Measurements from ENCODE around the gene IMMP2L. TPM values are rescaled to one million over a fixed set of nuclear protein-coding genes. Genes with fewer than 3 reads are reported as not detected.

Gene IMMP2L
- total RNA-seq, 6 experiments from 2014 or later: 14.2 to 25.3 (median 19.7) TPM

- no peak for TF ChIP-seq POLR2A (IDR thresholded peaks at IDR 0.05)
- no peak for TF ChIP-seq CTCF (IDR thresholded peaks at IDR 0.05)
- Histone ChIP-seq H3K4me1 (no peaks in the 10 kb centered on the region), H3K4me3 (no peak overlapping the region), H3K36me3 (no peaks in the 10 kb centered on the region), H3K9me3 (no peaks in the 10 kb centered on the region), H3K27me3 (no peaks in the 10 kb centered on the region), H3K27ac (no peak overlapping the region)
- DNase-seq (no peak), ATAC-seq (no peak)
- intact Hi-C loops (cut with DNase I): no loop called here
These were observed 219.3 kb downstream of the IMMP2L start for GRCh38 chr7:111343017-111343416.

GRCh38 chr7:111339006-111339405 lies 223.3 kb downstream of the IMMP2L start:
- no peaks in the 10 kb centered on the region for H3K36me3 ChIP-seq
- intact Hi-C loops (cut with DNase I): no loop called here
- H3K9me3 ChIP-seq: no peaks in the 10 kb centered on the region
- no peak overlapping the region for H3K27ac ChIP-seq
- no peak overlapping the region for H3K4me3 ChIP-seq
- ATAC-seq: no peak
- no peak for DNase-seq
- 61% methylated on average over 1 of the region's 1 CpG for WGBS (ENCODE audit: insufficient coverage, low coverage, low lambda C conversion rate, missing lambda C conversion rate)
- TF ChIP-seq CTCF (IDR thresholded peaks at IDR 0.05) (no peak), POLR2A (IDR thresholded peaks at IDR 0.05) (no peak)
- no peaks in the 10 kb centered on the region for H3K27me3 ChIP-seq
- H3K4me1 ChIP-seq: no peaks in the 10 kb centered on the region

- H3K27ac ChIP-seq: no peak overlapping the region
- H3K4me3 ChIP-seq: no peak overlapping the region
- H3K4me1 ChIP-seq: no peaks in the 10 kb centered on the region
- 78% methylated on average over 1 of the region's 1 CpG for WGBS (ENCODE audit: insufficient coverage, low coverage, low lambda C conversion rate, missing lambda C conversion rate)
- DNase-seq: no peak
- H3K36me3 ChIP-seq: no peaks in the 10 kb centered on the region
- TF ChIP-seq CTCF (IDR thresholded peaks at IDR 0.05) (no peak), POLR2A (IDR thresholded peaks at IDR 0.05) (no peak)
- ATAC-seq: no peak
- no peaks in the 10 kb centered on the region for H3K27me3 ChIP-seq
- intact Hi-C loops (cut with DNase I): no loop called here
- H3K9me3 ChIP-seq: no peaks in the 10 kb centered on the region
These were observed 229.3 kb downstream of the IMMP2L start for GRCh38 chr7:111333010-111333409.

- no peaks in the 10 kb centered on the region for H3K9me3 ChIP-seq
- TF ChIP-seq CTCF (IDR thresholded peaks at IDR 0.05): no peak
- TF ChIP-seq POLR2A (IDR thresholded peaks at IDR 0.05): no peak
- WGBS (ENCODE audit: insufficient coverage, low coverage, low lambda C conversion rate, missing lambda C conversion rate): 53% methylated on average over 1 of the region's 1 CpG
- ATAC-seq (no peak), DNase-seq (no peak)
- H3K27me3 ChIP-seq: no peaks in the 10 kb centered on the region
- no peak overlapping the region for H3K4me3 ChIP-seq
- no peak overlapping the region for H3K27ac ChIP-seq
- H3K4me1 ChIP-seq: no peaks in the 10 kb centered on the region
- intact Hi-C loops (cut with DNase I): no loop called here
- no peaks in the 10 kb centered on the region for H3K36me3 ChIP-seq
These were observed 232.1 kb downstream of the IMMP2L start for GRCh38 chr7:111330235-111330523.

Measured in right lobe of liver (tissue), 6 donors.